HG03135 (cell line): Measurements from ENCODE around the gene MTMR1.

Experiments used
- ATAC-seq: cut with Tn5 transposase; IDR thresholded peaks from one replicate; pipeline ENCODE4 v1.9.1; 2021; ENCODE audit warnings: mild to moderate bottlenecking, moderate library complexity; ENCODE audit not compliant: unreplicated experiment

MTMR1 gene

GRCh38 chrX:150696866-150697265 is 3.7 kb downstream of the MTMR1 start:
- ATAC-seq = no peak

- no peak for ATAC-seq
Measured at GRCh38 chrX:150697641-150698040, 4.4 kb downstream of the MTMR1 start.

- ATAC-seq = no peak
Measured at GRCh38 chrX:150698981-150699380, 5.8 kb downstream of the MTMR1 start.

DNA sequence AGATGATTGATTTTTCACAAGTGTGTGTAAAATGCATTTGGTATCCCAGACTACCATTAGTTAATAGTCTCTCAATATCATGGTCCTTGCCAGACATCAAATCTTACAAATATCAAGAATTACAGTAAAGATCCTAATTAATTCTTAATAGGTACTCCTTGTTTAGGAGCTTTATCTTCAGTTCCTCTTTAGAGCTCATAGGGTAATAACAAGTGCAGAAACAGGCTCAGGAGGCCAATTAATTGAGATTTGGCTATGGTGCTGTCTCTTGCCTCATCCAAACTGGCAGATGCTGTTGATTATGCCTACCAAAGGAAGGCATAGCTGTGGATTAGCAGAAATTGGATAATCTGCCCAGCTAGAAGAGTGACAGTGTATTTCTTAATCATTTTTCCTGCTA is 6.9 kb downstream of the MTMR1 start:
- ATAC-seq = no peak

GRCh38 chrX:150701377-150701776 is 8.2 kb downstream of the MTMR1 start:
- ATAC-seq = no peak

GRCh38 chrX:150702966-150703694 is 9.9 kb downstream of the MTMR1 start:
- no peak for ATAC-seq

- no peak for ATAC-seq
Measured at GRCh38 chrX:150703695-150703974, 10.4 kb downstream of the MTMR1 start.

- ATAC-seq = no peak
Measured at GRCh38 chrX:150704030-150704613, 10.9 kb downstream of the MTMR1 start.

DNA sequence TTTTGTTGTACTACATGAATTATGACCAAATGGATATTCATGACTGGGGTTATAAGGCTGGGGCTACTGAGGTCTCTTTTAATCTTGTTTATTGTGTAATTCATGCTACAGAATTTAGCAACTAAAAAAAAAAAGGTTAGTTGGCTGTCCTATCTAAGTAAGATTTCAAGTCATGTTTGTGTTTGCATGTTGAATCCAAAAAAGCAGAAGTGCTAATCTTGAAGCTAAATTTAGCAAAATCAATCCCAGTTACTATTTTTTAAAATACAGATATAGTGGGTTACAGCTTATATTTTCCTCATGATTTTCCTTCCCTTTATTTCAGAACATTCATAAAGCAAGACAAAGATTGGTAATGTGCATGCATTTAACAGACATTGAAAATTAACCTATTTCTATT is 19.4 kb downstream of the MTMR1 start:
- no peak for ATAC-seq

DNA sequence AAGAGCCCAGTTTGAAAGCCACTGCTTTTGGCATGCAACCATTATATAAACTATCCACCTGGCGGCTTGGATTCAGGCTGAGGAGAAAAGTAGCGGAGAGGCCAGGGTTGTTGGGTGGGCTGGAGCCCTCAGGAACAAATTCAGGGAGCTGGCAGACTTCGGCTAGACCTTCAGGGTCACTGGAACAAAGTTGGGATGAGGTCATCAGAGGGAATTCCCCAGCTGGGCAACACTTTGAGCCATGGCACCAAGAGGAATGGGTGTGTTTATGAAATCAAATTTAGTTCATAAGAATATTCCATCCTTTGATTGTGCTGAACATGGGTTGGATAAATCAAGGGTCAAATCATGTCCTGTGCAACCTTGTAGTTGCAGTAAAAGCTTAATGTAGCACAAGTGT is 22.0 kb downstream of the MTMR1 start:
- ATAC-seq = no peak

GRCh38 chrX:150719621-150720020 is 26.4 kb downstream of the MTMR1 start:
- ATAC-seq = no peak

DNA sequence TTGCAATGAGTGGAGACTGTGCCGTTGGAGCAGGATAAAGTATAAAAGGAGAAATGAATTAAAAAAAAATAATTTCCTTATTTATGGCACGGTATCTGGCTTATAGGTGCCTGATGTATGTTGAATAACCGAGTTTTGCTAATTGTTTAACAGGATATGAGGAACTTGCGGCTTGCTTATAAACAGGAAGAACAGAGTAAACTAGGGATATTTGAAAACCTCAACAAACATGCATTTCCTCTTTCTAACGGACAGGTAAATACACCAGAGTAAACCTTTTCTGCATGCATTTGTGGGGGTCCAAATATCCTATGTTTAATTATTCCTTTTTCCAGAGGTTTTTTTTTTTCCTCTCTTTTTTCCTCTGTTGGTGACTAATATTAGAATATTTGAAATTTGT is 36.8 kb downstream of the MTMR1 start:
- ATAC-seq = no peak

DNA sequence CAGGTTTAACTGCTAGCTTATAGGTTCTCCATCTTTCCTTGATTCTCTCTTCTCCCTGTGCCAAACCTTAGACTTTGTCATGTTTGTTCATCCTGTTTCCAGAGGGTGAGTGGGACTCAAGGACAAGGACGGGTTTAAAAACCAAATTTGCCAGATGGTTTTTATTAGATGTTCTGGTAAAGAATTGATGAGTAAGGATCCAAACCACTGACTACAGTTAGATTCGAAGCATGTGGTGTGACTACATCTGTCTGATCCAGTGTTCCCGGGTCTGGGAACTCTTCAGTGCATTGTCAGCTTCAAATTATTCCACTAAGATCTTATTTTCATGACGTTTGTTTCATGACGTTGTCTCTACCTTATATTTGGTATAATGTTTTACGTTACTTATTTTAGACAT is 37.5 kb downstream of the MTMR1 start:
- no peak for ATAC-seq

DNA sequence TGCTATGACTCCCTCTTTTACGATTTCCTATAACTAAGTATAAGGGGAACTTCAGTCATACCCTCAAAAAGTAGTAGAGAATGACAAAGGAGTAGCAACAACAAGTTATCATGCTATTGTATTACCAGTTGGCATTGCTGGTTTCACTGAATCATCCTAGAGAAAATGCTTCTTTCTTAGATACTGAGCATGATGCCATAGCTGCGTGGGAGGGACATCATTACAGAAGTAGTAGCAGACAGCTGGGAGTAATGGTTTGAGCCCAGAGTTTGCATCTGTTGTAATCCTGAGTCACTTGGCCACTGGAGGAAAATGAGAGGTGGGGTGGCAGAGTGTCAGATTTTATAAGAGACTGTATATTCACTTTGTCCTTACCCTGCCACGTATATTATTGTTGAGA is 38.6 kb downstream of the MTMR1 start:
- ATAC-seq = no peak

DNA sequence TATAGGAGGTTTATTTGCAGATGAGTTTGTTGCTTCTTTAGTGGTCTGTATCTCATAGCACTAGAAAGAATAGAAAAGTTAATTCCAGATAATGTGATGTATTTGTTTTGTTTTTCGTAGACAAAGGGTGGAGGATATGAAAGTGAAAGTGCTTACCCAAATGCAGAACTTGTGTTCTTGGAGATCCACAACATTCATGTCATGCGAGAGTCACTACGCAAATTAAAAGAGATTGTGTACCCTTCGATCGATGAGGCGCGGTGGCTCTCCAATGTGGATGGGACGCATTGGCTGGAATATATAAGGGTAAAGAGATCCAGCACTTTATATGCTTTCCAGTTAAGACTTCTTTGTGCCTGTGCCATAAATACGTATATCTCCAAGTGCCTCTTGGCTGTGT is 43.3 kb downstream of the MTMR1 start:
- no peak for ATAC-seq

GRCh38 chrX:150752124-150752523 is 58.9 kb downstream of the MTMR1 start:
- ATAC-seq = no peak

DNA sequence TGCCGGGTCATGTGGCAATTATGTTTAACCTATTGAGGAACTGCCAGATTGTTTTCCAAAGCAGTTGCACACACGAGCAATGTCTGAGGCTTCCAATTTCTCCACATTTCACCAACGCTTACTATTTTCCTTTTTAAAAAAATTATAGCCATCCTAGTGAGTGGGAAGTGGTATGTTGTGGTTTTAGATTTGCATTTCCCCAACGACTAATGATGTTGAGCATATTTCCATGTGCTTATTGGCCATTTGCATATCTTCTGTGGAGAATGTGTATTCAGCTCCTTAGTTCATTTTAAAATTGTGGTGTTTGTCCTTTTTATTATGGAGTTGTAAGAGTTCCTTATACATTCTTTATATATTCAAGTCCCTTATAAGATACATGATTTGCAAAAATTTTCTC is 60.2 kb downstream of the MTMR1 start:
- no peak for ATAC-seq

DNA sequence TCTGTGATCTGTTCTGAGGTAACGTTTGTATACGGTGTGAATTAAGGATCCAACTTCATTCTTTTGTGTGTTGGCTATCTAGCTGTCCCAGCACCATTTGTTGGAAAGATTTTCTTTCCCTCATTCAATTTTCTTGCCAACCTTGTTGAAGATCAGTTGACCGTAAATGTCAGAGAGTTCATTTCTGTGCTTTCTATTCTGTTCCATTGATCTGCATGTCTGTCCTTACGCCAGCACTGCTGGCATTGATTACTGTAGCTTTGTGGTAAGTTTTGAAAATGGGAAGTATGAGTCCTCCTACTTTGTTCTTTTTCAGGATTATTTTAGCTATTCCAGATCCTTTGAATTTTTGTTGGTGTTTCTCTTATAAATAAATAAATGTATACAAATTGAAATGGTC is 60.8 kb downstream of the MTMR1 start:
- no peak for ATAC-seq

GRCh38 chrX:150757371-150757770 is 64.2 kb downstream of the MTMR1 start:
- ATAC-seq = no peak

DNA sequence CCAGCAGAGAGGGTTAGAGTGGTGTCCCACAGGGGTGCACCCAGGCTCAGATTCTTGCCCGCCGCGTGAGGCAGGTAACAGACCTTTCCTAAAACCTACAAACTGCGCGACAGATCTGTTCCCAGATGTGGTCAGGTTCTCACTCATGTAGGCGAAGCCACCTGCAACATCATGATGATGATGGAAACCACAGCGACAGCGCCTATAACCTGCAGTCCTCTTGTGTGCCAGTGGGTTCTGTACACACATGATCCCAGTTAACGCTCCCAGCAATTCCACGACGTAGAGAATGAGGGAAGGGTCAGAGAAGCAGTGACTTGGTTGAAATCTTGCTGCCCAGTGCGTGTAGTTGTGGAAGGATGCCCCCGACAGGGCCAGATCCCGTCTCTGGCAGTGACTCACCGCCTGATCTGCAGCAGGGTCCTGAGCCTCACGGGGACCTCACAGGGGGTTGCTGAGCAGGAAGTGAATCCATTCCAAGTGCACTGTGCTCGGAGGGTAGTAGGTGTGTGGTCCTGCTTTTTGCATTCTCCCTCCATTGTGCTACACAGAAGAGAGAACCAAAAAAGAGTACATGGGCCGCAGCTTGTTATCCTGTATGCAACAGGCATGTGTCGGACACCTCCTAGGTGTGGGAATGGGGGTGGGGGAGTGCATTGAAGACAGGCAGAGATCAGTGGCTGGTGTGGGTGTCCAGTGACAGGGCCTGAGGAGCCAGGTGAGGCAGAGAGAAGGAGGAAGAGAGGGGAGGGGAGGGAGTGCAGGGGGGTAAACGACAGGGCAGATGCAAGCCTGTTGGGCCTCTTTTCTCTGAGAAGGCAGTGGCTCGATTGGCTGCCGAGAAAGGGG is 66.6 kb downstream of the MTMR1 start:
- ATAC-seq = no peak

DNA sequence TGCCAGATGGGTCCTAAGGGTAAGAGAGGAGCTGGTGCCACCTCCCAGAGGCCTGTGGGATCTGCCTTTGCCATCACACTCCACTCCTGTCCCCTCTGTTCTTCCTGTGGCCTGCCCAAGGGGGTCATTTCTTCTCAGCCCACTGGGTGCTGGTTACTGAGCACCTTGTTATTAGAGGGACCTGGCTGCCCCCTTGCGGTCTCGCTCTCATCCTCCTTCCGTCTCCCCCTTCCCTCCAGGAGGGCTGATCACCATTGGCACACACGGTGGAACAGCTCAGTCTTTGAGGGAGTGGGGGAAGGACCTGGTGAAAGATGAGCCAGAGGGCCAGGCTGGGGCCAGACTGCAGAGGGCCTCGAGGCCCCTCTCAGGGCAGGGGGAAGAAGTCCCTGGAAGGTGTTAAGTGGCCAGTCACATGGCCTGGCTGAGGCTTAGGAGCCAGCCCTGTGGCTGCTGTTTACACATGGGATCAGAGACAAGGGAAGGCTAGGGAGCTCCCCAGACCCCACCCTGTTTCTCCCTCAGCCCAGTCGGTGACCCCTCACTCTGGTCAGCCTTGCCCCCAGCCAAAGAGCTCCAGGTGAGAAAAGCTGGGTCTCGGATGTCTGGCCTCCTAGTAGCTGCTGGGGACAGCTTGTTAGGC is 68.1 kb downstream of the MTMR1 start:
- no peak for ATAC-seq

- ATAC-seq = no peak
Measured at GRCh38 chrX:150761819-150762216, 68.6 kb downstream of the MTMR1 start.
